ENCODE measurements around the gene TOP3B.

The TOP3B gene

DNA sequence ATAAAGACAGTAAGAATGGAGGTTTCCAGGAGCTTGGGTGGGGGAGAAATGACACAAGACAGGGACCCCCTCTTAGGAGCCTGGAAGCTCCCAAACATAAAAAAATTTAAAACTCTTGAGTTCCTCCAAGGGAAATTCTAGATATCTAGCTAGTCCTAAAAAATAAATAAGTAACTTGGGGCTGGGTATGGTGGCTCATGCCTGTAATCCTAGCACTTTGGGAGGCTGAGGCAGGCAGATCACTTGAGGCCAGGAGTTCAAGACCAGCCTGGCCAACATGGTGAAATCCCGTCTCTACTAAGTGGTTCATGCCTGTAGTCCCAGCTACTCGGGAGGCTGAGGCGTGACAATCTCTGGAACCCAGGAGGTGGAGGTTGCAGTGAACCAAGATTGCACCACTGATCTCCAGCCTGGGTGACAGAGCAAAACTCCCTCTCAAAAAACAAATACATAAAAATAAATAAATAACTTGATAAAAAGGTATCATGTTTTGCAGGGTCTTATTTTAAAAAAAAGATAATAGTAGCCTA lies 20.0 kb upstream of the TOP3B start:
- DNase-seq (ENCODE audit: low spot score): no peak
- in situ Hi-C loops (cut with MboI; ENCODE audit: low sequenced_read_pairs, unreplicated experiment): no loop called here
- TF ChIP-seq, protein P1, sequence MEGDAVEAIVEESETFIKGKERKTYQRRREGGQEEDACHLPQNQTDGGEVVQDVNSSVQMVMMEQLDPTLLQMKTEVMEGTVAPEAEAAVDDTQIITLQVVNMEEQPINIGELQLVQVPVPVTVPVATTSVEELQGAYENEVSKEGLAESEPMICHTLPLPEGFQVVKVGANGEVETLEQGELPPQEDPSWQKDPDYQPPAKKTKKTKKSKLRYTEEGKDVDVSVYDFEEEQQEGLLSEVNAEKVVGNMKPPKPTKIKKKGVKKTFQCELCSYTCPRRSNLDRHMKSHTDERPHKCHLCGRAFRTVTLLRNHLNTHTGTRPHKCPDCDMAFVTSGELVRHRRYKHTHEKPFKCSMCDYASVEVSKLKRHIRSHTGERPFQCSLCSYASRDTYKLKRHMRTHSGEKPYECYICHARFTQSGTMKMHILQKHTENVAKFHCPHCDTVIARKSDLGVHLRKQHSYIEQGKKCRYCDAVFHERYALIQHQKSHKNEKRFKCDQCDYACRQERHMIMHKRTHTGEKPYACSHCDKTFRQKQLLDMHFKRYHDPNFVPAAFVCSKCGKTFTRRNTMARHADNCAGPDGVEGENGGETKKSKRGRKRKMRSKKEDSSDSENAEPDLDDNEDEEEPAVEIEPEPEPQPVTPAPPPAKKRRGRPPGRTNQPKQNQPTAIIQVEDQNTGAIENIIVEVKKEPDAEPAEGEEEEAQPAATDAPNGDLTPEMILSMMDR (IDR thresholded peaks at IDR 0.05; ENCODE audit: borderline replicate concordance, control extremely low read depth, extremely low read depth, insufficient read depth, missing control alignments): no peak

DNA sequence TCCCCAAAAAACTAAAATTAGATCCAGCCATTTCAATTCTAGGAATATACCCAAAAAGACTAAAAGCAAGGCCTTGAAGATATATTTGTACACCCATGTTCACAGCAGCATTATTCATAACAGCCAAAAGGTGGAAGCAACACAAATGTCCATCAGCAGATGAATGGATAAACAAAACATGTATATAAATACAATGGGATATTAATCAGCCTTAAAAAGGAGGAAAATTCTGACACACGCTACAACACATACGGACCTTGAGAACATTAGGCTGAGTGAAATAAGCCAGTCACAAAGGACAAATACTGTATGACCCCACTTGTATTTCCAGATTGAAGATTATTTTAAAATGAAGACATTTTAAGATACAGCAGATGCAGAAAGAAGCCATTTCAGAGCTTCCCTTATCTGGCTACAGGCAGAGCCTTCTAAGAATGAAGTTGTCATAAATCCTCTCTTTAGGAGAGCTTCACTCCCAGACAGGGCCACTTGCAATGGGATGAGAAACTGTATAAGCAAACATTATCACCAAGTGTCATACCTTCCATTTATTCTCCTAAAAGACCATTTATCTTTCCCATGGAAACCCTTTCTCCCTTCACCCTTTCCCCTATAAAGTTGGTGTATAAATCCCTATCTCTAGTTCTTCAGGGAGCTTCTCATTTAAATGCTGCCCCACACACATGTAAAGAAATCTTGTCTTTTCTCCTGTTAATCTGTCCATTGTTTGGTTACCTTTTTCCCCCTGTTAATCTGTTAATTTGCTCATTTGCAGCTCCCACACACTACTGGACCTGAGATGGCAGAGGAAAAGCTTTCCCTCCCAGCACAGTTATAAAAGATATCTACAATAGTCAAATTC lies 19.3 kb upstream of the TOP3B start:
- DNase-seq (ENCODE audit: low spot score): no peak
- TF ChIP-seq, protein P1 (IDR thresholded peaks at IDR 0.05; ENCODE audit: borderline replicate concordance, control extremely low read depth, extremely low read depth, insufficient read depth, missing control alignments): no peak
- in situ Hi-C loops (cut with MboI; ENCODE audit: low sequenced_read_pairs, unreplicated experiment): no loop called here

DNA sequence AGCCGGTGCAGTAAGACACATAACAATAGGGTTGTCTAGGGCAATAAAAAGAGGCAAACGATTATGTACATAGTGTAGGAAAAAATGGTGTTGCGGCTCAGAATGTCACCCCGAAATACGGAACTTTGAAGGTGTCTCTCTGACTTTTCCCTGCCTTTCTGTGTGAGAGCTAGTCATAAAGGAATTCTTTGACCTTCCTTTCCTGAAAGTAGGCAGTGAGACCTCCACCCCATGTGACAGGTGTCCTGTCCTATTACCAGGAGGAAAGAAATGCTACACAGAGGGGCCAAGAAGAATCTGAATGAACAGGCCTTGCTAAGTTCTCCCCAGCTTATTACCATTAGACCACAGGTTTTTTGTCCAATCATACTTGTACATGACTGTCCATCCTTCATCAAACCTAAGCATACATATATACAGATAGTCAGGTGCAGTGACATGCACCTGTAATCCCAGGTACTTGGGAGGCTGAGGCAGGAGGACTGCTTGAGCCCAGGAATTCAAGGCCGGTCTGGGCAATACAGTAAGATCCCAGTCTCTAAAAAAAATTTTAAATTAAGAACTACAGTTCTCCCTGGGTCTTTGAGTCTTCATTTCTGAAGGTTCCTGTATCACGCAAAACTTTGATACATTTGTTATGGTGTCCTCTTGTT lies 16.1 kb upstream of the TOP3B start:
- TF ChIP-seq, protein P1 (IDR thresholded peaks at IDR 0.05; ENCODE audit: borderline replicate concordance, control extremely low read depth, extremely low read depth, insufficient read depth, missing control alignments): no peak
- in situ Hi-C loops (cut with MboI; ENCODE audit: low sequenced_read_pairs, unreplicated experiment): no loop called here
- no peak for DNase-seq (ENCODE audit: low spot score)

DNA sequence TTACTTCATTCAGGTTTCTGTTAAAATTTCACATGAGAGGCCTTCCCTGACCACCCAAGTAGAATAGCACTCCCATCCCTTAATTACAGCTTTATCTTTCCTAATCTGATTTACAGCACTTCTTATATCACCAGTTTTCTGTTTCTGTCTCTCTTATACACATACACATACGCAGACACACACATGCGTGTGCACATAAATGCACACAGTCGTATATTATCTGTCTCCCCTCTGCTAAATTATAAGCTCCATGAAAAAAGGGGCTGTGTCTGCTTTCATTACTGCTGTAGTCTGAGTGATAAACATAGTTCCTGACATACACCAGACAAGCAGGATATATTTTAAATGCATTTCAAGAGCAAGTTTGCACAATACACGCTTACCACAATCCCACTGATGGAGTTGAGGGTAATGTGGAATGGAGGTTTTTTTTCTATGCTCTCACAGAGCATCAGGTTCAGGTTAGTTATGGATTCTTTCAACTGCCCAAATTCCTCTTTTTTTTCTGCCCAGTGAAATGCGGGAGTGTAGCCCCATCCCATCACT lies 13.7 kb upstream of the TOP3B start:
- TF ChIP-seq, protein P1 (IDR thresholded peaks at IDR 0.05; ENCODE audit: borderline replicate concordance, control extremely low read depth, extremely low read depth, insufficient read depth, missing control alignments): no peak
- DNase-seq (ENCODE audit: low spot score): no peak
- in situ Hi-C loops (cut with MboI; ENCODE audit: low sequenced_read_pairs, unreplicated experiment): no loop called here

DNA sequence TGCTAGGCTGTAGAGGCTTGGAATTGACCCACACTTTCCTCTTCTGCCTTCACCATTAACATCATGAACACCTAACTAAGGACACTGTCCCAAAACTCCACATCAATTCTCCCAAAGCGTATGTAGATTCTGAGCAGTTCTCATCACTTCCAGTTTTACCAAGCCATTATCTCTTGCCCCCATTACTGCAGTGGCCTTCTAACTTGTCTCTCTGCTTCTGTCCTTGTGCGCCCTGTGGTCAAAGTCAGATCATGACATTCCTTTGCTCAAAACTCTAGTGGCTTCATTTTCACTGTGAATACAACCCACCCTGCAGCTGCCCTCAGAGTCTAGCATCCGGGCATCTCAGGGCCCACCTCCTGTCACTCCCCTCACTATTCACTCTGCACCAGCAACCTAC lies 13.1 kb upstream of the TOP3B start:
- DNase-seq (ENCODE audit: low spot score): no peak
- in situ Hi-C loops (cut with MboI; ENCODE audit: low sequenced_read_pairs, unreplicated experiment): no loop called here
- TF ChIP-seq, protein P1 (IDR thresholded peaks at IDR 0.05; ENCODE audit: borderline replicate concordance, control extremely low read depth, extremely low read depth, insufficient read depth, missing control alignments): no peak

DNA sequence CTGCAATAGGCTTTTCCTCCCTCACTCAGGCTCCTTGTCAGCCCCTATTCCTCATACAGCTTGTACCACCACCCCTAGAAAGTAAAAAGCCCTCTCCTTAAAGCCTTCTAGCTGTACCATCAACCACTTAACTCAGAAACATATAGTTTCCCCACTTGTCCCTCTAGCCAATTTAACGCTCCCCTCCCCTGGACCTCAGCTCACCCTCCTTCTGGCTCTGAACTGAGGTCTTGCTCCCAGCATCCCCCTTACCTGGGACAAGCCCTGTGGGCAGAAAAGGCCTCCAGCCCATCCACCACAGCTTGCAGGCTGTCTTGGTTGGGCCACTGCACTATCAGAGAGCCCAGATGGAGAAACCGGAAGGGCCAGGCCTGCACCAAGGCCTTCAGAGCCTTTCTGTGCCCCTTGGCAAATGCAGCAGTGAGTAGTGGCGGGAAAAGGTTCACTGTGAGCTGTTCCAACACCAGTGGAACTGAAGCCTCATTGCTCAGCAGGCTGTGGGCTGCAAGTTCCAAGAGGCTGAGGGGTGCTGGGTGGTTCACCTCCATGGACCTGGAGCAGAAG lies 12.4 kb upstream of the TOP3B start:
- TF ChIP-seq, protein P1 (IDR thresholded peaks at IDR 0.05; ENCODE audit: borderline replicate concordance, control extremely low read depth, extremely low read depth, insufficient read depth, missing control alignments): no peak
- in situ Hi-C loops (cut with MboI; ENCODE audit: low sequenced_read_pairs, unreplicated experiment): no loop called here
- DNase-seq (ENCODE audit: low spot score): no peak
